Stomach (tissue), 4 donors: ENCODE measurements around the gene CMIP.

Experiments
- POLR2A ChIP-seq, 4 donors: fragments of 450-650 bp; IDR thresholded peaks; one replicate each; pipeline ENCODE4 v1.6.1; 2016; ENCODE audit warnings: antibody characterized with exemption in 4 of 4, control low read depth in 2 of 4, mild to moderate bottlenecking in 1 of 4, moderate library complexity in 1 of 4
- TF ChIP-seq, protein P1 (sequence below), 7 experiments: fragments of 450-650 bp in 4 of 7; fragments of 200-600 bp in 3 of 7; sonication (generic) in 3 of 7; IDR thresholded peaks; one replicate each; pipeline ENCODE4 v1.5.1; 2016 to 2019; ENCODE audit warnings: antibody characterized with exemption in 7 of 7, control low read depth in 2 of 7, mild to moderate bottlenecking in 1 of 7

GRCh38 chr16:81574168-81574567, 129.6 kb downstream of the CMIP start:
- TF ChIP-seq POLR2A (IDR thresholded peaks at IDR 0.05) = no peak
- TF ChIP-seq, protein P1, sequence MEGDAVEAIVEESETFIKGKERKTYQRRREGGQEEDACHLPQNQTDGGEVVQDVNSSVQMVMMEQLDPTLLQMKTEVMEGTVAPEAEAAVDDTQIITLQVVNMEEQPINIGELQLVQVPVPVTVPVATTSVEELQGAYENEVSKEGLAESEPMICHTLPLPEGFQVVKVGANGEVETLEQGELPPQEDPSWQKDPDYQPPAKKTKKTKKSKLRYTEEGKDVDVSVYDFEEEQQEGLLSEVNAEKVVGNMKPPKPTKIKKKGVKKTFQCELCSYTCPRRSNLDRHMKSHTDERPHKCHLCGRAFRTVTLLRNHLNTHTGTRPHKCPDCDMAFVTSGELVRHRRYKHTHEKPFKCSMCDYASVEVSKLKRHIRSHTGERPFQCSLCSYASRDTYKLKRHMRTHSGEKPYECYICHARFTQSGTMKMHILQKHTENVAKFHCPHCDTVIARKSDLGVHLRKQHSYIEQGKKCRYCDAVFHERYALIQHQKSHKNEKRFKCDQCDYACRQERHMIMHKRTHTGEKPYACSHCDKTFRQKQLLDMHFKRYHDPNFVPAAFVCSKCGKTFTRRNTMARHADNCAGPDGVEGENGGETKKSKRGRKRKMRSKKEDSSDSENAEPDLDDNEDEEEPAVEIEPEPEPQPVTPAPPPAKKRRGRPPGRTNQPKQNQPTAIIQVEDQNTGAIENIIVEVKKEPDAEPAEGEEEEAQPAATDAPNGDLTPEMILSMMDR (IDR thresholded peaks at IDR 0.05) = no peak
